Liver (tissue), 3 donors: ENCODE results near the gene PRELID2.

Experiments
- CTCF ChIP-seq: fragments of 150-350 bp; IDR thresholded peaks from 2 replicates; pipeline ENCODE4 v1.5.1; 2017; ENCODE audit warnings: improper control_type of control experiment, low read depth, low read length; ENCODE audit not compliant: missing input control
- FOXA1 ChIP-seq: IDR thresholded peaks from 2 replicates; pipeline ENCODE4 v1.6.1; 2016; ENCODE audit warnings: antibody characterized with exemption
- GABPA ChIP-seq, 2 donors: IDR thresholded peaks in 1 of 2; conservative IDR thresholded peaks in 1 of 2; 2 replicates each; pipeline ENCODE4 v1.6.1; 2016; ENCODE audit warnings: antibody characterized with exemption in 2 of 2, mild to moderate bottlenecking in 1 of 2, moderate library complexity in 1 of 2
- JUND ChIP-seq, 2 donors: IDR thresholded peaks; 2 replicates each; pipeline ENCODE4 v1.6.1; 2016; ENCODE audit warnings: antibody characterized with exemption in 2 of 2
- RAD21 ChIP-seq, 2 donors: IDR thresholded peaks; 2 replicates each; pipeline ENCODE4 v1.6.1; 2016; ENCODE audit warnings: antibody characterized with exemption in 2 of 2, mild to moderate bottlenecking in 2 of 2
- SP1 ChIP-seq: IDR thresholded peaks from 2 replicates; pipeline ENCODE4 v1.6.1; 2018; ENCODE audit warnings: antibody characterized with exemption, mild to moderate bottlenecking
- YY1 ChIP-seq: IDR thresholded peaks from 2 replicates; pipeline ENCODE4 v1.6.1; 2016; ENCODE audit warnings: antibody characterized with exemption, mild to moderate bottlenecking
- ZBTB33 ChIP-seq: IDR thresholded peaks from 2 replicates; pipeline ENCODE4 v1.6.1; 2016; ENCODE audit warnings: antibody characterized with exemption
- donor health status: healthy.
- donor health status: healthy.

GRCh38 chr5:145774442-145774841 lies 60.7 kb downstream of the PRELID2 start:
- TF ChIP-seq CTCF (no peak), FOXA1 (no peak), JUND (IDR thresholded peaks at IDR 0.05) (no peak), YY1 (no peak), ZBTB33 (no peak), RAD21 (IDR thresholded peaks at IDR 0.05) (no peak), SP1 (no peak), GABPA (IDR thresholded peaks at IDR 0.05 in 1 of 2, conservative IDR thresholded peaks at IDR 0.05 in 1 of 2) (no peak)
